Measurements from ENCODE around the gene PLAAT4. TPM values are rescaled to one million over a fixed set of nuclear protein-coding genes. Genes with fewer than 3 reads are reported as not detected.

PLAAT4 gene
- total and polyA plus RNA-seq, 2 of the 8 experiments (the other 6 are each of a cell fraction or from before 2014, with no cell fraction given), result 2.8 to 4.1 TPM

DNA sequence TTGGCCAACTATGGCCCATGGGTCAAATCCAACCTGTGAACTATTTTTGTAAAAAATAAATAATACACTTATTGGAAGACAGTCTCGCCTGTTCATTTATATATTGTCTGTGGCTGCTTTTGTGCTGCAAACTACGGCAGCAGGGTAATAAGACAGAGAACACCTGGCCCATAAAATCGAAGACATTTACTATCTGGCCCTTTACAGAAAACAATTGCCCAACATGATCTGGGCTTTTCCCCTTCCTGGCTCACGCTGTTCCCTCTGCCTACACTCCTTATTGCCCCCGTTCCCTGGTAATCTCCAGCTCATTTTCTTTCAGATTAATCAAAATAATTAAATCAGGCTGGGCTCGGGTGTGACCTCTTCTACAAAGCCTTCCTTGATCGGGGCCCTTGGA is 21.0 kb downstream of the PLAAT4 start:
- Histone ChIP-seq H2BK12ac (ENCODE audit: low read depth, low read length) (no peak overlapping the region), H2BK5ac (ENCODE audit: low read depth, low read length) (no peak overlapping the region), H4K8ac (ENCODE audit: extremely low read depth, insufficient read depth, low read length) (no peak overlapping the region), H3K4me2 (ENCODE audit: insufficient read depth in 1 of 2, low read depth in 2 of 2, low read length in 2 of 2) (no peak overlapping the region), H2BK15ac (ENCODE audit: low read length) (no peak overlapping the region), H4K91ac (replicated peaks; ENCODE audit: insufficient read length, low read length) (no peak overlapping the region), H3K4me1 (replicated peaks in 1 of 4; ENCODE audit: control insufficient read depth in 3 of 4, insufficient read depth in 4 of 4, low read length in 3 of 4) (peaks cover 0 to 8% (median 2%) of the 10 kb centered on the region in 4 experiments; a peak in 3 of 7 replicates), H4K20me1 (replicated peaks in 1 of 2; ENCODE audit: control insufficient read depth in 1 of 2, insufficient read depth in 2 of 2, low read length in 2 of 2) (no peaks in the 10 kb centered on the region), H3K36me3 (ENCODE audit: control insufficient read depth in 2 of 4, insufficient read depth in 4 of 4, low read length in 3 of 4) (no peaks in the 10 kb centered on the region), H3K4ac (replicated peaks; ENCODE audit: insufficient read length, low read depth, low read length) (no peak overlapping the region), H2AK5ac (ENCODE audit: low read depth, low read length) (no peak overlapping the region), H3K23ac (ENCODE audit: insufficient read length) (no peak overlapping the region), H3K9me3 (ENCODE audit: insufficient read depth in 2 of 2, low read depth in 1 of 2, low read length in 1 of 2) (no peaks in the 10 kb centered on the region), H3K79me2 (ENCODE audit: control insufficient read depth in 1 of 2, insufficient read depth in 2 of 2, low read length in 2 of 2) (no peaks in the 10 kb centered on the region), H2AFZ (ENCODE audit: low read length) (no peak overlapping the region), H3K79me1 (ENCODE audit: low read depth, low read length) (no peaks in the 10 kb centered on the region), H3K27ac (ENCODE audit: low read depth, low read length) (no peak overlapping the region), H3K4me3 (ENCODE audit: extremely low read depth in 1 of 4, insufficient read depth in 2 of 4, low read depth in 3 of 4, low read length in 4 of 4) (no peak overlapping the region), H2BK120ac (replicated peaks; ENCODE audit: low read depth, low read length) (no peak overlapping the region), H3K18ac (ENCODE audit: extremely low read depth, low read length) (no peak overlapping the region), H2BK20ac (ENCODE audit: low read length) (no peak overlapping the region), H3K14ac (ENCODE audit: insufficient read length) (no peak overlapping the region), H3K9ac (replicated peaks in 1 of 4; ENCODE audit: extremely low read depth in 1 of 4, low read depth in 3 of 4, low read length in 3 of 4) (no peak overlapping the region), H3K27me3 (replicated peaks in 1 of 4; ENCODE audit: control insufficient read depth in 3 of 4, extremely low read depth in 1 of 4, insufficient read depth in 3 of 4, low read length in 3 of 4) (no peaks in the 10 kb centered on the region), H3K56ac (replicated peaks; ENCODE audit: insufficient read length, low read depth, low read length) (no peak overlapping the region), H3K23me2 (ENCODE audit: low read depth, low read length) (no peaks in the 10 kb centered on the region; the same call in 1 of the 2 replicates), H4K5ac (ENCODE audit: insufficient read length, low read depth, low read length) (no peak overlapping the region)
- no peak for TF ChIP-seq SIX5 (IDR thresholded peaks at IDR 0.05; ENCODE audit: low read depth, low read length)
- TF ChIP-seq CBX5 (IDR thresholded peaks at IDR 0.05; ENCODE audit: low read depth, low read length), result no peak
- TF ChIP-seq SP4 (IDR thresholded peaks at IDR 0.05; ENCODE audit: low read length), result no peak
- TF ChIP-seq EZH2 (IDR thresholded peaks at IDR 0.05; ENCODE audit: low read depth, low read length, severe bottlenecking), result no peak
- no peak for TF ChIP-seq MAFK (IDR thresholded peaks at IDR 0.05; ENCODE audit: low read depth, low read length)
- ChIA-PET POLR2A (ENCODE audit: partially characterized antibody) (interaction anchor here (0.7 kb wide), 1 partner anchor 207 kb away, joined by 3 read pairs; no protein-coding TSS in a partner anchor), CTCF (ENCODE audit: partially characterized antibody) (interaction anchor here (1.0 to 2.9 kb wide), 2 partner anchors 78 to 92 kb away, joined by 3 to 11 read pairs; no protein-coding TSS in a partner anchor)
- 97% methylated on average over 7 of the region's 7 CpGs; no CpG with 5 or more reads in 1 of the 2 experiments for WGBS, 2 experiments (ENCODE audit: extremely low coverage in 1 of 2, insufficient coverage in 1 of 2, insufficient read length in 1 of 2, insufficient replicate concordance in 2 of 2, low coverage in 1 of 2, low lambda C conversion rate in 2 of 2, missing lambda C conversion rate in 1 of 2)
- DNase-seq (ENCODE audit: low read depth in 1 of 2, low spot score in 2 of 2) (no peak), FAIRE-seq (no peak)

Measured in H1 (cell line).